ENCODE measurements around the gene LYSET. TPM values are rescaled to one million over a fixed set of nuclear protein-coding genes. Genes with fewer than 3 reads are reported as not detected.
"Not testable (repeated sequence)": the region's sequence is repeated elsewhere in the genome, so short reads cannot be mapped to it uniquely, and the experiment has no call there.

The LYSET gene, protein sequence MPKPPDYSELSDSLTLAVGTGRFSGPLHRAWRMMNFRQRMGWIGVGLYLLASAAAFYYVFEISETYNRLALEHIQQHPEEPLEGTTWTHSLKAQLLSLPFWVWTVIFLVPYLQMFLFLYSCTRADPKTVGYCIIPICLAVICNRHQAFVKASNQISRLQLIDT
- total RNA-seq (ENCODE audit: insufficient read depth, low replicate concordance), result 4.8 TPM

DNA sequence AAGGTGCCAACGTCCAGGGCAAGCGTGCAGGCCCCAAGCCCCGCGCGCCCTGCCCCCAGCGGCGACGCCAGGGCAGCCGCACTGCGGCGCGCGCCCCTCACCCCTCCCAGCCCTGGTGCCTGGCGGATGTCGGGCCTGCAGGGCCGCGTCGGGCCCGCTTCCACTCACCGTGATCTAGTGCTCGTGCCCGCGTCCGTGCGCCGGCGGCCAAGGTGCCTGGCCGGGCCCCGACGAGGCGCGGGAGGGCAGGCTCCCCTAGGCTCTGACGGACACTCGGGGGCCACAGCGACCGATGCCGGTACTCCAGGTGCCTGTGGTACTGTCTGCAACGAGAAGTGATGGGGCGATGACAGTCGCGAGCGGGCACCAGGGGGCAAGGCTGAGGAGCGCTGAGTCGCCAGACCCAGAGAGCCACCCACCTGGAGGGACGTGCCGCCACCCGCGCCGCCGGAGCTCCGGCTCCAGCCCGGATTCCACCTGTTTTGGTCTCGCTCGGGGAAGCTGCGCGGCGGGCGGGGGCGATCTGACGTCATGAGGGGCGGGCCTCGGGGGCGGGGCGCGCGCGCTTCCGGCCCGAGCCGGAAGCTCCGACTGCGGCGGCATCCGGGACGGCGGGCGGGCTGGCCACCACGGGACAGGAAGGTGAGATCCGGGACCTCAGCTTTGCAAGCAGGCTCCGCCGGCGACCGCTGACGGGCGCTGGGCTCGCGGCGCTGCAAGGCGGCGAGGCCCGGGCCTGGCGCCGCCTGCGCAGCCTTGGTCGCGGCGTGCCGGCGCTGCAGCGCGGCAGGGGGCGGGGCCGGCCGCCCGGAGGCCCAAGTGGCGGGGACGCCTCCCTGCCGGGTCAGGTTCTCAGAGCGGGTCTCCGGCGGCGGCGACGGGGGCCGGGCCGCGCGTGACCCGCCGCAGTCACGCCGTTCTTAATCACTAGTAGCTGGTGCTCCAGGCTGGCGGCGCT lies at the start of gene LYSET, which contains the start of gene MOAP1:
Gene LYSET, plus strand, starts transcription at position 927 of the 958 bp plus-strand sequence. CDS start 89 bp downstream, outside the sequence.
Gene MOAP1, minus strand, starts transcription at position 507 of the 958 bp plus-strand sequence. CDS start 655 bp downstream, outside the sequence.
- DNase-seq (ENCODE audit: low spot score), result peak; percentile 85

DNA sequence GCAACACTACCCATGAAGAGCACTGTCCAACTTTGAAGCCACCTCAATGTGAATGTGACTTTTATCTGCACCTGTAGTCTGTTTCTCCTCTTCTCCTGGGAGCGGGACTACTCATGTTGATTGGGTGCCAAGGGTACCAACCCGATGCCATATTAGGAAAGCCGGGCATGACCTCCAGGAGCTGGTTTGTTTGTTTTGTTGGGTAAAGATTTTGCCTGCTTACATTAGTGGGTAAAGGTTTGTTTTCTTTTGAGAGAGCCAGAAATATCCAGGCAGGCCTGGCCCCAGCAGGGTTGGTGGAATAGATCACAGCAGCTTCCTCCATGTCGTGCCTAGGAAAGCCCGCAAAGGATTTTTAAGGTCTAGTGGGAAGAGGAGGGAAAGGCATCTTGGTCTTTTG lies 49.7 kb upstream of the LYSET start:
- no peak for DNase-seq (ENCODE audit: low spot score)

DNA sequence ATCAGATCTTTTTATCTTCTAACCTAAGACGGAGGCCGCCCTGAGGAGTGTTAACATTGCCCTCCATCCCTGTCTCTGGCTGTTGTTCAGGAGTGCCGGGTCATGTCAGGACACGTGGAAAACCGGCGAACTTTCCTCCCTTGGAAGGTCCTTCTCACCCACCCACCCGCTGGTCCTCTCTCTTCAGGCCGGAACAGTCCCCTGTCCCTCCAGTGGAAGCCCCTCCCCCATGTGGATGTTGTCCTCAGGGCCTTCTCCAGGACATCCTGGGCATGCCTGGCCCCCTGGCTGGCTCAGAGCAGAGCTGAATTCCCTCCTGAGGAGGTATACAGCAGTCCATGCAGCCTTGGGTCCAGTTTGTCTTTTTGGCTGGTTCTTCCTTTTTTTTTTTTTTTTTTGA lies 49.1 kb upstream of the LYSET start:
- DNase-seq (ENCODE audit: low spot score), result no peak

DNA sequence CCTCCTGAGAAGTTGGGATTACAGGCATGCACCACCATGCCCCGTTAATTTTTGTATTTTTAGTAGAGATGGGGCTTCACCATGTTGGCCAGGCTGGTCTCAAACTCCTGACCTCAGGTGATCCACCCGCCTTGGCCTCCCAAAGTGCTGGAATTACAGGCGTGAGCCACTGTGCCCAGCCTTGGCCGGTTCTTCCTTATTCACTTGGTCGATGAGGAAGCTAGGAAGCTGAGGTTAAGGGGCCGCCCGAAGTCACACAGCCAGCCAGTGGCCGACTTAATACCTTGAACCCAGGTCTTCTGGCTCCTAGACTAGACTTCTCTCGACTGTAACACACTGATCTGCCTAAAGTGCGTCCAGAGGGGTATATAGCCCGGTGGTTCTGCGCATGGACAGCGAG lies 48.6 kb upstream of the LYSET start:
- DNase-seq (ENCODE audit: low spot score), result not testable (repeated sequence)

DNA sequence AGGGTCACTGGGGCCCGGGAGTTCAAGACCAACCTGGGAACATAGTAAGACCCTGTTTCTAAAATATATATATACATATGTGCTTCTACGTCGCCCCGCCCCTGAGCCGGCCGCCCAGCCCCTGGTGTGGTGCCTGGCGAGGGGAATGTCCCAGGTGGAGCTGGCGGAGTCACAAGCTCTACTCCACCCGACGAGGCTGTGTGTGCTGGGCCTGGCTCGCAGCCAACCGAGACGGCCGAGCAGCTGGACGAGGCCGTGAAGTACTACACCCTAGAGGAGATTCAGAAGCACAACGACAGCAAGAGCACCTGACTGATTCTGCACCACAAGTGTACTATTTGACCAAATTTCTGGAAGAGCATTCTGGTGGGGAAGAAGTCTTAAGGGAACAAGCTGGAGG lies 47.3 kb upstream of the LYSET start:
- peak; percentile 8 for DNase-seq (ENCODE audit: low spot score)

DNA sequence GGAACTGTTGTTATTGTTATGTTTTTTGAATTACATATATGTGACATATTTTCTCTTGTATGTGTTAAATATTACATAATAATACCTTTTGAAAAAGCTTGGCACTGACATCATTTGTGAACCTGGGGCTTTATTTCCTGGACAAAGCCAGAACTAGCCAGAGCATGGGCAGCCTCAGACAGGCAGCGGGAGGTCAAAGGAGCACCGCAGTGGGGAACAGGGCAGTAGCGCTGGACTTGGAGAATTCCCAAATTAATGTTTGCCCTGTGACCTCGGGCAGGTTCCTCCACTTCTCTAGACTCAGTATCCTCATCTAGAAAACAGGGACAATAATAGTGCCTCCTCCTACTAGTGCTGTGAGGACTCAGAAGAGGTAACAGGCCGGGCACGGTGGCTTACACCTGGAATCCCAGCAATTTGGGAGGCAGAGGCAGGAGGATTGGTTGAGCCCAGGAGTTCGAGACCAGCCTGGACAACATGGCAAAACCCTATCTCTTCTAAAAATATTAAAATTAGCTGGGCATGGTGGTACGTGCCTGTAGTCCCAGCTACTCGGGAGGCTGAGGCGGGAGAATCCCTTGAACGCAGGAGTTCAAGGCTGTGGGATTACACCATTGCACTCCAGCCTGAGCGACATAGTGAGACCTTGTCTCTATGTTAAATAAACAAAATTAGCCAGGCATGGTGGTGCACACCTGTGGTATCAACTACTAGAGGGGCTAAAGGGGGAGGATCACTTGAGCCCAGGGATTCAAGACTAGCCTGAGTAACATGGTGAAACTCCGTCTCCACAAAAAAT lies 42.1 kb upstream of the LYSET start:
- no peak for DNase-seq (ENCODE audit: low spot score)

DNA sequence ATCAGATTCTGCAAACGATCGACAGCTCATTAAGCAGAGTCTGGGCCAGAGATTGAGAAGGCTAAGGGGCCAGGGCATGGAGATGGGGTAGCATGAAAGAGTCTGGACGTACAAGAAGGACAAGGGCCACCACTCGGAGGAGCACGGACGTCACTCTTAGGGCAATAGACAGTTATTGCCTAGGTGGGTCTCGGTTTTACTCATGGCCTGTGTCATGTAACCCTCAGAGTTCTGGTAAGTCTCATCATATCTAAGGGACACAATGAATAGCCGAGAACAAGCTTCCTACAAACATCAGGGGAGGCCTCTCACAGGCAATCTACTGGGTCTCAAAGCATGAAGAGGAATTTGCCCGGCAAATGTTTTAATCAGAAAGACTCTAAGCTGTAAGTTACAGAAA lies 39.0 kb upstream of the LYSET start:
- no peak for DNase-seq (ENCODE audit: low spot score)

DNA sequence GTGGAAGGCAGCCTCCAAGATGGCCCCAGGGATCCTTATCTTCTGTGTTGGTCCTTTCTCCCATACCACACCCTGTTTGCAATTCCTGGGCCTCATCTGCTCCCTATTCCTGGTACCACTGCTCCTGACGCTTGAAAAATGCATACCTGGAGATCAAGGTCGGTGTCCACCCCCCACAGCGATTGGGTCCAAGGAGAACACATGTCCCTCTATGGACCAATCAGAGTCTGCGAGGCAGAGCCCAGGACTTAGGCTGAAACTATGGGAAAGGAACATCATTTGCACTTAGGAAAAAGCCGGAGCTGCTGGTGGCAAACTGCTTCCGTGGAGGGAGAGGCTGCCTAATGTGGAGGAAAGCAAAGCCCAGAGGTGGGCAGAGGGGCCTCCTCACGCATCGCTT lies 36.1 kb upstream of the LYSET start:
- no peak for DNase-seq (ENCODE audit: low spot score)

DNA sequence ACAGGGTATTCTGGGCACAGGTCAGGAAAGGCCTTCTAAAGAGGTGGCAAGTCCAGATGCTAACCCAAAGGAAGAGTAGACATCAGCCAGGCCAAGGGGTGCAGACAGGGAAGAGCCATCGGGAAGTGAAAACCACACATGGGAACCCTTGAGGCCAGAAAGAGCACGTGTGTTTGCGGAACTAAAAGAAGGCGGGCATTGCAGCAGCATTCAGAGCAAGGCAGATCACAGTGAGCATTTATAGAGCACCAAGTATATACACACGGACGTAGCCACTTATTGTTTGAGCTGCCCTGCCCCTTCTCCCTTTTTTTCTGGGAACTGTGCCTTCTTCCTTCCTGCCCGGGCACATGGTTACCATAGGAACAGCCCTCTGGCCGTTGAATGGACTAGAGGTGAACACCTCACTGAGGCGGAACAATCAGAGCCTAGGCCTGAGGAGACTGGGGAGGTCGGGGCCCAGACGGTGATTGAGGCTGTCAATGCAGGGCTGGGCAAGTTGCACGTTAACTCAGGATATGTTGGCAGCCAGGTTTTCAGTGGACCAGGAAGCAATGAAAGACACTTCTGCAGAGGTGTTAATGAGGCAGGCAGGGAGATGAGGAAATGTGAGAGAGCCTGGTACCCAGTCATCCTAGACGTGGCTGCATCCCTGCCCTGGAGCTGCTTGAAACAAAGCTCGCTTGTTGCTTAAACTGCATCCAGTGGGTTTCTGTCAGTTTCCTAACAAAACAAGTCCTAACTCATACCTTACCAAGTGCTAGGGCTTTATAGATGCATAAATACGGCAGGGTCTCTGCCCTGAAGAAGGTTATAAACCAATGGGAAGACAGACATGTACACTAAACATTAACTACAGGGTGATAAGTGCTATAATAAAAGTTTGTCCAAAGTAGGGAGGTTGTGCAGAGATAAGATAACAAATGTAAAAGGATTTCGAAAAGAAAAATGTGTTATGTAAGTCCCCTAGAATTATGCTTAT lies 34.6 kb upstream of the LYSET start:
- no peak for DNase-seq (ENCODE audit: low spot score)

DNA sequence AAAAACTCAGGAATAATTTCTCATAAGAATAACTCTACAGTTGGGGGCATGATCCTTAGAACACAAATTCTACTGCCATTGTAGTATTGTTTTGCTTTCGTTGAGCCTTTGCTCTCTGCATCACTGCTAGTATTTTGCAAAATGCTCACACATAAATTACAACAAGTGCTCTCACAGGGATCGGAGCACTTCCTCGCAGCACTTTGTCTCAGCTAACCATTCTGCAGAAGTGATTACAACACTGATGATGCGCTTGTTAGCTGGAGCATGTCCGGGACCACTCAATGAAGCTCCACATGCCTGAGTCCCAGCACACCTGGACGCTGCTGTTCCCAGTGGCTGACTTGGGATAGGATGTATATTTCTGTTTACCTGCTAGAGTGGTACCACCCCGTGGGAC lies 32.0 kb upstream of the LYSET start:
- DNase-seq (ENCODE audit: low spot score), result no peak

DNA sequence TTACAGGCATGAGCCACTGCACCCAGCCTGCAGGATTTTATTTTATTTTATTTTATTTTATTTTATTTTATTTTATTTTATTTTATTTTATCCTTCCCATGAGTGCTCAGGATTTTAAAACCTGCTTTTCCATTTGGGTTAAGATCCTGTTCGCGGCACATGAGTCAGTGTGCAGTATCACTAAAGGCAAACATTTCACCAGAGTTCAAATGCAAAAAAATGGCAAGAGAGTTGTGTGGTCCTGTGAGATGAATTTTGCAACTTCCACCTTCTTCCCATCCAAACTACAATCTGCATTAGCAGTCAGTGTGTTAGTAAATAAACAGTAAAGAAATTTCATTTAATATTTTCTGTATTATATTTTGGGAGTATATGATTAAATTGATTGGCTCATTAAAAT lies 29.4 kb upstream of the LYSET start:
- DNase-seq (ENCODE audit: low spot score), result no peak

DNA sequence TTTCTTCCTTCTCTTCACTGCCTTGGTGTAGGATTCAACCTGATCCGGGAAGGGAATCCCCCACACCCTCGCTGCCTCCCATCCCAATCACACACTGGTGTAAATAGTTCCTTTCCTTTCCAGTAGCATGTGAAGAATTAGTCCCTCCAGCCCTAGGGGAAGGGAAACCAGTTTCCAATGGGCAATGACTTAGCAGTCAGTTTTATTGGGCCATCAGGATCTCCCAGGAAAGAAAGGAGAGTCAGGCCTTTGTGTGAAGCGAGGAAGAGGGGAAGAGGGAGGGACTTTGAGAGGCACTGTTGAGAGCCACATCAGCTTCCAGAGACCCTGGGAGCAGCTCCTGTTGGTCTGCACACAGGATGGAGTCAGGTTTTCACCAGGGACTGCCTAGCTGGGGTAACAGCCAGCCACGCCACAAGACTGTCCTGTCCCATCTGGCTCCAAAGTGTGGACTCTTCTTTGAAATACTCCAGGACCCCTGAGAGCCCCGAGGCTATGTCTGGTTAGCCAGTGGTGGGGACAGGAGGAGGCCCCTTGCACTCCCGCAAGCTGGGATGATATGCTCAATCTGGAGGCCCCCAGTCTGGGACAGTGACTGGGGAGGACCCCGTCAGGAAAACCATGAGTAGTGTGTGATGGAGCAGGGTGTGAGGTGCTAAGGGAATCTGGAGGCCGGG lies 28.3 kb upstream of the LYSET start:
- DNase-seq (ENCODE audit: low spot score), result no peak

DNA sequence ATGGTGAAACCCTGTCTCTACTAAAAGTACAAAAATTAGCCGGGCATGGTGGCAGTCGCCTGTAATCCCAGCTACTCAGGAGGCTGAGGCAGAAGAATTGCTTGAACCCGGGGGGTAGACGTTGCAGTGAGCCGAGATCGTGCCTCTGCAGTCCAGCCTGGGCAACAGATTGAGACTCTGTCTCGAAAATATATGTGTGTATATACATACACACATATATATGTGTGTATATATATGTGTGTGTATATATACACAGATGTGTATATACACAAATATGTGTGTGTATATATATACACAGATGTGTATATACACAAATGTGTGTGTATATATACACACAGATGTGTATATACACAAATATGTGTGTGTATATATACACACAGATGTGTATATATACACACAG lies 26.8 kb upstream of the LYSET start:
- not testable (repeated sequence) for DNase-seq (ENCODE audit: low spot score)

DNA sequence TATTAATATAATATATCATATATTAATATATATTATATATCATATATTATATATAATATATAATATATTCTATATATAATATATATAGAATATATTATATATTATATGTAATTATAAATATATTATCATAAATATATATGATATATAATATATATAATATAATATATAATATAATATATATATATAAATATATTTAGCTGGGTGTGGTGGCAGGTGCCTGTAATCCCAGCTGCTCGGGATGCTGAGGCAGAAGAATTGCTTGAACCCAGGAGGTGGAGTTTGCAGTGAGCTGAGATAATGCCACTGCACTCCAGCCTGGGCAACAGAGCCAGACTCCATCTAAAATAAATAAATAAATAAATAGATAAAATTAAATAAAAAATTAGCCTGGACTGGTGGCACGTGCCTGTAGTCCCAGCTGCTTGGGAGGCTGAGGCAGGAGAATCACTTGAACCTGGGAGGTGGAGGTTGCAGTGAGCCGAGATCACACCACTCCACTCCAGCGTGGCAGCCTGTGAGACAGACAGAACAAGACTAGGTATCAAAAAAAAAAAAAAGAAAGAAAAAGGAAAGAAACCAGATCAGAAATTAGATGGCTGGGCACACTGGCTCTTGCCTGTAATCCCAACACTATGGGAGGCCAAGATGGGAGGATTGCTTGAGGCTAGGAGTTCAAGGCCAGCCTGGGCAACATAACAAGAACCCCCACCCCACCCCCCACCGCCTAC lies 25.3 kb upstream of the LYSET start:
- not testable (repeated sequence) for DNase-seq (ENCODE audit: low spot score)

DNA sequence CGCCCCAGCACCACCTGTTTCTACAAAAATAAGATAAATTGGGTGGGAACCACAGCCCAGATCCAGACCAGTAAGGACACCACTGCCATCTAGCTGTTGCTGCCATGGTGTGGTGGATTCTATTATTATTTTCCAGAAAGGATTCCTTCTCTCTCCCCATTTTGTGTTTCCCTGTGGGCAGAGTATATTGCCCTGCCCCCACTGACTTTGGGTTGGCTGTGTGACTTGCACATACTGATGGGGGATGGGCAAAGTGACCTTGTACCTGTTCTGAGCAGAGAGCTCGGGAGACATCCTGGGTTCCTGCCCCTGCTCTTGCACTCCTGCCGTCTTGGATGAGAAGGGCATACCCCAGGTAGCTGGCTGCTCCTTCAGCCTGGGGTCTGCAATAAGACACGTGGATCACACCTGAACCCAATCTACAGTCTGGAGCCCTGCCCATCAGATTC lies 24.7 kb upstream of the LYSET start:
- no peak for DNase-seq (ENCODE audit: low spot score)

DNA sequence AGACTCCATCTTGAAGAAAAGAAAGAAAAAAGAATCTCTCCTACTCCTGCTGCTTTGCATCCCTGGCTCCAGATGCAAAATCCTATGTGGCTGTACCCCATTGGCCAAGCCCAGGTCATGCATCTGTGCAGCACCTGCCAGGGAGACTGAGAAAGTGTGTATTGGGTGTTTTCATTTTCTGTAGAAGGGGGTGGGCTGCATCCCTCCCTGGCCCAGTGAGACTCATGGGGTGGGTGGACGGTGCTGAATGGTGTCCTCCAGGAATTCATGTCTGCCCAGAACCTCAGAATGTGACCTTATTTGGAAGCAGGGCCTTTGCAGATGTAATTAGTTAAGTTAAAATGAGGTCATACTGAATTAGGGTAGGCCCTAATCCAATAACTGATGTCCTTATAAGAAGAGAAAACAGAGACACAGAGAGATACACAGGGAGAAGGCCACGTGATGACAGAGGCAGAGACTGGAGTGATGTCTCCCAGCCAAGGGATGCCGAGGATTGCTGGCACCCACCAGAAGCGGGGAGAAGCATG lies 23.6 kb upstream of the LYSET start:
- no peak for DNase-seq (ENCODE audit: low spot score)

DNA sequence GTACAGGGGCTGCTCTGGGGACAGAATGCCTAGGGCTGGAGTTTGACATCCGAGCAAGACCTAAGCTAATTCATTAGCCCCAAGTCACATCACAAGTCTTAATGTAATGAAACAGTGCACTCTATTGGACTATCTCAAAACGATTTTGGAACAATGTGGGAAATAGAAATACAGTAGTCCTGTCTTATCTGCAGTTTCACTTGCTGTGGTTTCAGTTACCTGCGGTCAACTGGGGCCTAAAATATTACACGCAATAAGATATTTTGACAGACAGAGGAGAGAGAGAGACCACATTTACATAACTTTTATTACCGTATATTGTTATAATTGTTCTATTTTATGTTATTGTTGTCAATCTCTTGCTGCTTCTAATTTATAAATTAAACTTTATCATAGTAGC lies 21.6 kb upstream of the LYSET start:
- no peak for DNase-seq (ENCODE audit: low spot score)

DNA sequence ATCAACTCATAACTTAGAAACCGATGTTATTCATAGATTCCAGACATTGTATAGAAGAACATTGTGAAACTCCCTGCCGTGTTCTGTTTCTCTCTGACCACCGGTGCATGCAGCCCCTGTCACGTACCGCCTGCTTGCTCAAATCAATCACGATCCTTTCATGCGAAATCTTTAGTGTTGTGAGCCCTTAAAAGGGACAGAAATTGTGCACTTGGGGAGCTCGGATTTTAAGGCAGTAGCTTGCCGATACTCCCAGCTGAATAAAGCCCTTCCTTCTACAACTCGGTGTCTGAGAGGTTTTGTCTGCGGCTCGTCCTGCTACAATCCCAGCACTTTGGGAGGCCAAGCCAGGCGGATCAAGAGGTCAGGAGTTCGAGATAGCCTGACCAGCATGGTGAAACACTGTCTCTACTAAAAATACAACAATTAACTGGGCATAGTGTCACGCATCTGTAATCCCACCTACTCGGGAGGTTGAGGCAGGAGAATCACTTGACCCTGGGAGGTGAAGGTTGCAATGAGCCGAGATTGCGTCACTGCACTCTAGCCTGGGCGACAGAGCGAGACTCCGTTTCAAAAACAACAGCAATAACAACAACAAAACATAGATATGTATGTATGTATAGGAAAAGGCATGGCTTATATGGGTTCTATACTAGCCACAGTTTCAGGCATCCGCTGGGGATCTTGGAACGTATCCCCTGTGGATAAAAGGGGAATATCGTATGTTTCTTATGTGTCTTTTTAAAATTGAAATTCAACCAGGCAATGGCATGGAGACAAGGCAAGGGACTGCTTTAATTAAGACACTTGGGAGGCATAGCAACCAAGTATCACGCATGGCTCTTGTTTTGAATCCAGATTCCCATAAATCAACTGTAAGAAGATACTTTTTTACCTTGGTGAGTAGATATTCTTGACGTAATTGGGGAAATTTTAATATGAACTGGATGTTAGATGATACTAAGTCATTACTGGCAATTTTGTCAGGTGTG lies 19.5 kb upstream of the LYSET start:
- DNase-seq (ENCODE audit: low spot score), result not testable (repeated sequence)

All from umbilical cord (tissue), 2 donors.